ENCODE data around the gene HIP1R.
"Not testable (repeated sequence)": the region's sequence is repeated elsewhere in the genome, so short reads cannot be mapped to it uniquely, and the experiment has no call there.

Gene HIP1R

GRCh38 chr12:122873540-122873939, 38.3 kb downstream of the HIP1R start:
- DNase-seq (ENCODE audit: low read depth in 2 of 2), result no peak

GRCh38 chr12:122874081-122874480, 38.8 kb downstream of the HIP1R start:
- DNase-seq (ENCODE audit: low read depth in 2 of 2), result peak; percentile 28 to 30

GRCh38 chr12:122875590-122876220, 40.4 kb downstream of the HIP1R start:
- DNase-seq (ENCODE audit: low read depth in 2 of 2), result no peak

- DNase-seq (ENCODE audit: low read depth in 2 of 2), result not testable (repeated sequence)
These were observed 41.0 kb downstream of the HIP1R start for GRCh38 chr12:122876281-122876680.

- DNase-seq (ENCODE audit: low read depth in 2 of 2), result no peak
These were observed 41.5 kb downstream of the HIP1R start for GRCh38 chr12:122876731-122877130.

GRCh38 chr12:122878780-122879612, 43.7 kb downstream of the HIP1R start:
- DNase-seq (ENCODE audit: low read depth in 2 of 2), result no peak

GRCh38 chr12:122880155-122880667, 45.0 kb downstream of the HIP1R start:
- DNase-seq (ENCODE audit: low read depth in 2 of 2), result no peak

GRCh38 chr12:122880668-122881067, 45.4 kb downstream of the HIP1R start:
- DNase-seq (ENCODE audit: low read depth in 2 of 2), result no peak

GRCh38 chr12:122882908-122883558, 47.8 kb downstream of the HIP1R start:
- DNase-seq (ENCODE audit: low read depth in 2 of 2), result no peak

GRCh38 chr12:122884091-122884826, 49.0 kb downstream of the HIP1R start:
- no peak for DNase-seq (ENCODE audit: low read depth in 2 of 2)

- DNase-seq (ENCODE audit: low read depth in 2 of 2), result no peak
These were observed 49.6 kb downstream of the HIP1R start for GRCh38 chr12:122884860-122885259.

- no peak for DNase-seq (ENCODE audit: low read depth in 2 of 2)
These were observed 50.9 kb downstream of the HIP1R start for GRCh38 chr12:122886161-122886560.

- DNase-seq (ENCODE audit: low read depth in 2 of 2), result no peak
These were observed 51.9 kb downstream of the HIP1R start for GRCh38 chr12:122886851-122887818.

- no peak for DNase-seq (ENCODE audit: low read depth in 2 of 2)
These were observed 52.6 kb downstream of the HIP1R start for GRCh38 chr12:122887819-122888212.

- DNase-seq (ENCODE audit: low read depth in 2 of 2), result no peak
These were observed 53.0 kb downstream of the HIP1R start for GRCh38 chr12:122888232-122888752.

GRCh38 chr12:122889761-122890520, 54.7 kb downstream of the HIP1R start:
- DNase-seq (ENCODE audit: low read depth in 2 of 2), result no peak

- DNase-seq (ENCODE audit: low read depth in 2 of 2), result no peak
These were observed 56.6 kb downstream of the HIP1R start for GRCh38 chr12:122891661-122892525.

- not testable (repeated sequence) for DNase-seq (ENCODE audit: low read depth in 2 of 2)
These were observed 57.5 kb downstream of the HIP1R start for GRCh38 chr12:122892724-122893123.

Data from stimulated activated CD4-positive, alpha-beta T cell treated with anti-CD3 and anti-CD28 coated beads, Interleukin-1b, Interleukin-23, amount 100 ng/mL, for 4 hours (primary cell).